Activated T-cell treated with anti-CD3 and anti-CD28 coated beads for 24 hours (primary cell): ENCODE results near the gene ZFAND2A.
"Not testable (repeated sequence)": the region's sequence is repeated elsewhere in the genome, so short reads cannot be mapped to it uniquely, and the experiment has no call there.

Experiments
- DNase-seq: peaks from one replicate; pipeline ENCODE4 v3.0.0-alpha.2; 2020; ENCODE audit warnings: low read depth

The ZFAND2A gene

DNA sequence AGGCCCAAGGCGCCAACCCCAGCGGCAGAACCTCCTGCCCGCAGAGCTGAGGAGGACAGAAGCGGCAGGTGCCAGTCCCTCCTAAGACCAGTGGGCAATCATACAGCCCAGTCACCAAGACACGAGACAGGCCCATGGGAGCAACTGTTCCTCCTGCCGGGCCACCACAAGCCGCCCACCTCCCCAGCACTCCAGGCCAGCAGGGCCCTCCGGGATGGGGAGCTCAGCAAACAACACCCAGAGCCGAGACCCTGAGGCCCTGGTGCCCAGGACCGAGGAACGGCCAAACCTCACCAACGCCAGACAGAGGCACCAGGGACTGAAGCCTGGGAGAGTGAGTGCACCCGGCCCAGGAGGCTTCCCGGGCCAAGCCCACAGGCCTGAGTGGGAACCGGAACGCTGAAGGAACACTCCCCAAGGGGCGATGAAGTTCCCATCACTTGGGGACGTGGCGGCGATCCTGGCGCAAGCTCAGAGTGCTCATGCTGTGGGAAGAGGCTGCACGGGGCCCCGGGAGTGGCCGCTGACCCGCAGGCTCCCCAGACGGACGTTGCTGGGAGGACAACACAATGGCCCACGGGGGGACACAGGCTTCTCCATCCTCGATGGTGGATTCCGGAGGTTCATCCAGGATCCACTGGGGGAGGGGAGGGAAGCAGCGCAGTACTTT is 37.0 kb downstream of the ZFAND2A start:
- no peak for DNase-seq

DNA sequence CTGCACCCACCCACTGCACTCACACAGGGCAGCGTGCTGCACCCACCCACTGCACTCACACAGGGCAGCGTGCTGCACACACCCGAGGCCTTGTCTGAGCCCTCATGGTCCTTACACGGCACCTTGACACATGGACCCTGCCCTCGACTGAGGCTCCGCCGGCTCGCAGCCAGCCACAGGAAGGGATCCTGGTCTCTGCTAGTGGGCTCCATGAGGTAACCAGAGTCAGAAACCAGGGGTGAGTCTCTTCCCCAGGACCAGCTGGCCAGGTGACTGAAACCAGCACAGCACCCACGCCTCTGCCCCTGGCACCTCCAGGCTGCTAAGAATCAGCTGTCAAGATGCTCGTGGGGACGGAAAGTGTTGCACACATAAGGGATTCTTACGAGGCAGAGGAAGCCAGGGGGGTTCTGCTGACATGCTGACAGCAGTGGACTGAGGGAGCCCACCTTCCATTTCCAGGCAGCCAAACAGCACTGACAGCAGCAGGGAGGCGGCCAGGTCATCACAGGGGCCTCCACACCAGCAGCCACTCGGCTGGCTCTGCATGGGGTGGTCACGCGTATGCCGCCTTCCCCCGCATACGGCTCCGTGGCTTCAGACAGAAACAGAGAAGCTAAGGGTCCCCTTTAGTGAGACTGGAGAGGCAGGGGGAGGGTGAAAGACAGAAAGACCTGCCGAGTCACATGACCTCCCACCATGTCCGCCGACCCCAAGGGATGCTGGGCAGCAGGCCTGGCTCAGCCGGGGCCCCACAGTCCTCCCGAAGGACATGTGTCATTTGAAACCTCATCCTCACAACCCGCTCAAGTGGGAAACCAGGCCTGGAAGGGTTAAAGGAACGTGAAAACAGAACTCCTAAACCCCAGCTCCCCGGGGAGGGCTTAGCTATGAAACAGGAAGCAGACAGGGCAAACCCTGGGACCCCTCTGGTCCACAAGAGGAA is 37.8 kb downstream of the ZFAND2A start:
- DNase-seq: no peak

DNA sequence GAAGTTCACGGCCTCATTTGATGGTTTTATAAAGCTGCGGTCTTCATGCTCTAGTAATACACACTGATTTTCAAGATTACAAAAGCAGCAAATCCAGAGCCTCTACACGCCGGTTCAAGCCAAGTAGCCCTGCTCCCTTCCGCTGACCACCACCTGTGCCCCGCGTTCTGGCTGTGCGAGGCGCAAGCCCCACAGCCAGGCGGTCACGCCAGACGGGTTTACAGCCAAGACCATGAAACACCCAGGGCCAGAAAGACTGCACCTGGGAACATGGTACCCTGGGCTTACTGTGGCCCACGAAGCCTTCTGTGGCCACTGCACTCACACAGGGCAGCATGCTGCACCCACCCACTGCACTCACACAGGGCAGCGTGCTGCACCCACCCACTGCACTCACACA is 38.5 kb downstream of the ZFAND2A start:
- DNase-seq: no peak

GRCh38 chr7:1120791-1121190 is 39.2 kb downstream of the ZFAND2A start:
- no peak for DNase-seq

- DNase-seq: no peak
These were observed 40.8 kb downstream of the ZFAND2A start for GRCh38 chr7:1119201-1119600.

DNA sequence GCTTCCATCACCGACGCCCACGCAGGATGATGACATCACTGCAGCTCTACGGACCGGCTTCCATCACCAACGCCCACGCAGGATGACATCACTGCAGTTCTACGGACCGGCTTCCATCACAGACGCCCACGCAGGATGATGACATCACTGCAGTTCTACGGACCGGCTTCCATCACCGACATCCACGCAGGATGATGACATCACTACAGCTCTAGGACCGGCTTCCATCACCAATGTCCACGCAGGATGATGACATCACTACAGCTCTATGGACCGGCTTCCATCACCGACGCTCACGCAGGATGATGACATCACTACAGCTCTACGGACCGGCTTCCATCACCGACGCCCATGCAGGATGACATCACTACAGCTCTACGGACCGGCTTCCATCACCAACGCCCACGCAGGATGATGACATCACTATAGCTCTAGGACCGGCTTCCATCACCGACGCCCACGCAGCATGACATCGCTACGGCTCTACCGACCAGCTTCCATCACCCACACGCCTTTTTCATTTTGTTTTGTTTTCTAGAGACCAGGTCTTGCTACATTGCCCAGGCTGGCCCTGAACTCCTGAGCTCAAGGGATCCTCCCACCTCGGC is 42.6 kb downstream of the ZFAND2A start:
- no peak for DNase-seq

- DNase-seq: not testable (repeated sequence)
These were observed 43.5 kb downstream of the ZFAND2A start for GRCh38 chr7:1116383-1117008.

DNA sequence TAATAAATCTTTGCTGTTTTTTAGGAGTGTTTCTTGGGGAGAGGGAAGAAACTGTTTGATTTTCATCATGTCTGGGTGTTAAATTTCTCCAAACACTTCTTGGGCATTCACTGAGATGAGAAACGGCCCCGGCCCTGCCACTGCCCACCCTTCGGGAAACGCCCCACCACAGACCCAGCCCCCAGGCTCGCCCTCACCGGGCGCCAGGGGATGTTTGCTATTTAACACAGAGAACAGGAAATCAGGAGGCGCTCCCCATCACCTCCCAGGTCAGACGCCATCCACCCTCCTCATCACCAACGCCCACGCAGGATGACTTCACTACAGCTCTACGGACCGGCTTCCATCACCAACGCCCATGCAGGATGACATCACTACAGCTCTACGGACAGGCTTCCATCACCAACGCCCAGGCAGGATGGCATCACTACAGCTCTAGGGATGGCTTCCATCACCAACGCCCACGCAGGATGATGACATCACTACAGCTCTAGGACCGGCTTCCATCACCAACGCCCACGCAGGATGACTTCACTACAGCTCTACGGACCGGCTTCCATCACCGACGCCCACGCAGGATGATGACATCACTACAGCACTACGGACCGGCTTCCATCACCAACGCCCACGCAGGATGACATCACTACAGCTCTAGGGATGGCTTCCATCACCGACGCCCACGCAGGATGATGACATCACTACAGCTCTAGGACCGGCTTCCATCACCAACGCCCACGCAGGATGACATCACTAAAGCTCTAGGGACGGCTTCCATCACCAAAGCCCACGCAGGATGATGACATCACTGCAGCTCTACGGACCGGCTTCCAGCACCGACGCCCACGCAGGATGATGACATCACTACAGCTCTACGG is 44.6 kb downstream of the ZFAND2A start:
- DNase-seq: not testable (repeated sequence)

DNA sequence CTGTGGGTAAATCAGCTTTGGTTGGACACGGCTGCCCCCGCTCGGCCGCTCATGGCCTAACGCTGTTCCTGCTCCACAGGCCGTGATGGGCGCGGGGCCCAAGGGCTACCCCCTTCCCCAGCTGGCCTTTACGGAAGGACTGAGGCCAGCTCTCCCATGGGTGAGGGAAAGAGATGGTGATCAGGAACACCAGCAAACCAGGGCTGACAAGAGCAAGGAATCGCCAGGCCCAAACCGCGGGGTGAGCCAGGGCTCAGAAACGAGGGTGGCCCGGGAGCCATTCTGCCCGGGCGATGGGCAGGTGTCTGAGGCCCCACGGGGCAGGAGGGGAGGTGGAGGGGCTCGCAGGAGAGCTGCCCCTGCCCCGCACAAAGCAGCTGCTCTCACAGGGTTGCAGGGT is 45.5 kb downstream of the ZFAND2A start:
- DNase-seq: no peak

DNA sequence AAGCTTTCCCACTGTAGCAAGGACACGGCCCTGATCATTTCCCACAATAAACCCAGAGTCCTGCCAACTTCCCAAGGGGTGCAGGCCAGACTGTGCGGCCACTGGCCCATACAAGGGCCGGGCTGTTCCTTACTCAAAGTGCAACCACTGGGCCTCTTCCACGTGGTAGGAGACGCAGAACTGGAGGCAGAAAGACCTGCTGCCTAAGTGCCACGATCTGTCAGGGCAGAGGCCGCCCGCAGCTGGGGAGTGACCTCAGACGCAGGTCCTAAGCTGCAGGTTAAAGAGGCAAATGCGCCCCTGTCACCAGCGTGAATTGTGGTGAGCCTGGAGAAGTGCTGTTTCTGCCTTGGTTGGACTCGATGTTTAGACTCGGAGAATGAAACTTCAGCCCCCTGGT is 45.9 kb downstream of the ZFAND2A start:
- no peak for DNase-seq

DNA sequence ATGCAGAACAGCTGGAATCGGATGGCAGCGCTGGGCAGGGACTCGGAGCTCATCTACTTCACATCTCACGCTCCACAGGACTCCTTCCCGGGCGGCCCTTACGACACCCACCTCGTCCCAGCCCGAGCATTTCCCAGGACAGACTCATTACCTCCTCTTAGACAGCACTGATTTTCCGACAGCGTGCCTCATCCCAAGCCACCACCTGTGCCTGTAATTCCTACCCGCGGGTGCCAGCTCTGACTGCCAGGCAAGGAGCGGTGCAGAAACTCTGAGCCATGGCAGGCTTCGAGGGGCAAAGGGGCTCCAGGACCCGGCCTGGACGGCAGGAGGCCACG is 46.5 kb downstream of the ZFAND2A start:
- DNase-seq: no peak

DNA sequence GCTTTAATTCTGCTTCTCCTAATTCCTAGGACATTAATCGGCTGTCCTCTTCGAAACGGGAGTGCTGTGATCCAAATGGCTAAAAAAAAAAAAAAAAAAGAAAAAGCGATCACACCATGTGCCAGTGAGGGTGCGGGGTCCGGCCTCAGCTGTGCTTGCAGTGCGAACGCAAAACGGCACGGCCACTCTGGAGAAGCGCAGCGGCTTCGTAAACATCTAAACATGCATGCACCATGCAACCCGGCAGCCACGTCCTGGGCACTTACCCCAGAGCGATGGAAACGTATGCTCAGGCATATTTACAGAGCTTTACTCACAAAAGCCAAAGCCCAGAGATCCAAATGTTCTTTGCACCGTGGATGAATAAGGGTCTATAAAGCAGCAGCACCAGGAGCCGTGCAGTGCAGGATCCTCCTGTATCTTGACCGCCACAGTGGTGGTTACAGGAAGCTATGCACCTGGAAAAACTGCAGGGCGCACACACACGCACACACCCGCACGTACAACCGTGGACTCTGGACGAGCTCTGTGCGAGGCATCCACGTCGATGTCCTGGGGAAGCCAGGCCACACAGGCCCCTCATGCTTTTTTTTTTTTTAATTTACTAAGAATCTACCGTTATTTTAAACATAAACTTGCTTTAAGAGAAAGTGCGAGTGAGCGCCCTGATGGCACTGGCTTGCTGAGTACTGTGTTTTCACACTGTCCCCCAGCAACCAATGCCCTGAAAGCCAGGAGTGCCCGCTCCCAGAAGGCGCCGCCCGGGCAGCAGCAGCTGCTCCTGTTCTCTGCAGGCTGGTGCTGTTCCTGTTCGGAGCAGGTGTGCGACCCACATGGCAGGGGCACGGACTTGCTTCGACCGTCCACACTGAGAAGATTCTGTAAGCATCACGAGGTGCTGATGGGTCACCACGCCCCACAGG is 47.1 kb downstream of the ZFAND2A start:
- no peak for DNase-seq

DNA sequence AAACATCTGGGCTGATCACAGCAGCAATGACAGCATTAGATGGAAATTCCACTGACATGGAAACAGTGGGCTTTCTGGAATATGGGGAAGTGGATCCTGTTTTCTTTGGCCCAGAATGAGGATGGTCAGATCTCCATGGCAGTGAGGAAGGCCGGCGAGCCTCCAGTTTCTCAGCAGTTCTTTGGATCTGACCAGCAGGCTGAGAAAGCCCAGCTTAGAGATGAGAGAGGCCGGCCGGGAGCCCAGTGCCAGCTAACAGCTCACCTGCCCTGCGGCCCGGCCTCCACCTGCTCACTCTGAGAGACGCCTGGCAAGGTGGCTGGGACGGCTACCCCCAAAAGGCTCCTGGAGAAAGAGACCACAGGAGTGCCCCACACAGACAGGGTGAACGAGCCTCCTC is 47.9 kb downstream of the ZFAND2A start:
- DNase-seq: no peak

- DNase-seq: no peak
These were observed 48.8 kb downstream of the ZFAND2A start for GRCh38 chr7:1111156-1111555.

DNA sequence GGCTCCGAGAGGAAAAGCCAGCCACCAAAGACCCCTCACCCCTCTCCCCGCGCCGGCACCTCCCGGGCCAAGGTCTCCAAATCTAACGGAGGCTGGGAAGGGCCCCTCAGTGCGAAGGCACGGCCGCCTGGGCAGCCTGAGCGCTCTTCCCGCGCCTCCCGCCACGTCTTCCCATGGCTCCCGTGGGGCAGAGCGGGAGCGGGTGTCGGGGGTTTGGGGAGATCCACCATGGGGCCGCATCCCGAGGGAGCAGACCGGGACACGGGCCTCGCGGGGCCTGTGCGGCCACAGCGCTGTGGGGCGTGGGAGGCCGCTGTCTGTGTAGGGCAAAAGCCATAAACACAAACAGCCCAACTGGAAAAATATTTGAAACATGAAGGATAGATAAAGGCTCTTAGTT is 49.6 kb downstream of the ZFAND2A start:
- DNase-seq: no peak

GRCh38 chr7:1109581-1110310 is 50.2 kb downstream of the ZFAND2A start:
- DNase-seq: no peak

GRCh38 chr7:1108264-1108920 is 51.6 kb downstream of the ZFAND2A start:
- no peak for DNase-seq

- no peak for DNase-seq
These were observed 53.1 kb downstream of the ZFAND2A start for GRCh38 chr7:1106793-1107421.
